Psoas muscle (tissue), 8 donors: ENCODE measurements around the gene PDHX. TPM values are rescaled to one million over a fixed set of nuclear protein-coding genes. Genes with fewer than 3 reads are reported as not detected.
A peak's percentile ranks its signal among the peaks of the same experiment; 100 is the strongest.

Source experiments
- ATAC-seq, 4 donors: fragments of 200-7000 bp; cut with Tn5 transposase; one replicate each; pipeline ENCODE4 v1.9.1; 2020; ENCODE audit warnings: moderate library complexity in 3 of 4, mild to moderate bottlenecking in 2 of 4
- DNase-seq, 2 donors: peaks; one replicate each; pipeline ENCODE4 v3.0.0-alpha.2; 2020
- H3K27ac ChIP-seq: fragments of 200-600 bp; one replicate; pipeline ENCODE4 v1.8.0; 2022
- H3K27me3 ChIP-seq, 3 donors: fragments of 200-600 bp in 1 of 3; one replicate each; pipeline versions ENCODE4 v1.6.1 to v1.8.0; 2013 to 2022; ENCODE audit warnings: low read length in 2 of 3, mild to moderate bottlenecking in 2 of 3, moderate library complexity in 1 of 3; ENCODE audit not compliant: insufficient read depth in 3 of 3
- H3K36me3 ChIP-seq, 2 donors: fragments of 200-600 bp in 1 of 2; one replicate each; pipeline versions ENCODE4 v1.6.1 to v1.8.0; 2013 to 2022; ENCODE audit warnings: low read depth in 1 of 2, mild to moderate bottlenecking in 1 of 2, moderate library complexity in 1 of 2; ENCODE audit not compliant: insufficient read depth in 1 of 2
- H3K4me1 ChIP-seq: fragments of 200-600 bp; one replicate; pipeline ENCODE4 v1.8.0; 2022
- H3K4me3 ChIP-seq: fragments of 200-600 bp; one replicate; pipeline ENCODE4 v1.8.0; 2022; ENCODE audit warnings: mild to moderate bottlenecking
- H3K9me3 ChIP-seq: fragments of 200-600 bp; one replicate; pipeline ENCODE4 v1.8.0; 2022
- CTCF ChIP-seq: fragments of 200-600 bp; IDR thresholded peaks from one replicate; pipeline ENCODE4 v1.8.0; 2022; ENCODE audit warnings: antibody characterized with exemption
- WGBS, 3 donors: extraction: QIAGEN DNeasy Blood & Tissue Kit; methylation state at CpG; one replicate each; pipeline versions ENCODE4 v1.1.6 to v1.1.7; 2013; 5-methylcytosine and 5-hydroxymethylcytosine counted together
- intact Hi-C, 2 donors: fragments of 100-400 bp; cut with DNase I; formaldehyde crosslinking; loops; one replicate each; pipeline versions ENCODE4 v1.11.0 to v1.14.2; 2022
- polyA plus RNA-seq, 3 donors: library from polyadenylated mRNA; stranded (reverse); fragments of 200-250 nt; gene quantifications; one replicate each; pipeline ENCODE4 v1.2.3, GENCODE V29; 2013
- total RNA-seq, 4 donors: library from RNA; stranded (reverse); fragmentation: NEBNext Ultra II Directional in 2 of 4; extraction: Animal tissue kit (Norgen Biotek cat#: 25700) in 2 of 4; gene quantifications; one replicate each; pipeline versions ENCODE4 v1.2.1 to v1.2.4, GENCODE V29; 2021 to 2023
- donor health status: healthy with polysubstance abuse.
- donor health status: DM: no; HTN: no; CAD: no; lungs with moderate emphysema.
- donor health status: Bipolar disorder and iron deficiency.
- donor health status: healthy.
- donor health status: DM: yes; HTN: yes; CAD: no.
- donor health status: DM: no; HTN: no; CAD: no.
- donor health status: DM: no; HTN: no; CAD: no.
- donor health status: DM: yes; HTN: yes; CAD: no.

Gene PDHX
- total and polyA plus RNA-seq, 7 donors = 64.6 to 189 (median 101) TPM

- H3K27ac ChIP-seq = no peak overlapping the region
- H3K9me3 ChIP-seq = peaks cover 14% of the 10 kb centered on the region
- no peaks in the 10 kb centered on the region for H3K27me3 ChIP-seq
- WGBS, 3 donors = 75 to 98% (median 92%) methylated on average over 6 to 10 of the region's 10 CpGs
- DNase-seq (peak in 1 of 2 donors; percentile 51), ATAC-seq (peak in 3 of 4 donors; percentile 42 to 85 (median 79))
- intact Hi-C loops = no loop called here
- H3K4me1 ChIP-seq = peaks cover 7% of the 10 kb centered on the region
- H3K36me3 ChIP-seq = no peaks in the 10 kb centered on the region
- no peak for TF ChIP-seq CTCF
- H3K4me3 ChIP-seq = no peak overlapping the region
Measured at GRCh38 chr11:34898474-34898873, 17.9 kb upstream of the PDHX start.

GRCh38 chr11:34899633-34900016 lies 16.8 kb upstream of the PDHX start:
- ATAC-seq = no peak
- intact Hi-C loops = loop anchor here in 1 of 2 donors (10.0 kb wide), 1 partner anchor 245 kb away; no protein-coding TSS in a partner anchor
- peaks cover 14% of the 10 kb centered on the region for H3K9me3 ChIP-seq

GRCh38 chr11:34904421-34904955 lies 11.9 kb upstream of the PDHX start:
- peaks cover 8% of the 10 kb centered on the region for H3K9me3 ChIP-seq
- intact Hi-C loops = loop anchor here in 1 of 2 donors (10.0 kb wide), 1 partner anchor 250 kb away; no protein-coding TSS in a partner anchor
- H3K4me1 ChIP-seq = peaks cover 52% of the 10 kb centered on the region
- ATAC-seq = no peak
- H3K27ac ChIP-seq = no peak overlapping the region
- no peak for DNase-seq
- H3K27me3 ChIP-seq = no peaks in the 10 kb centered on the region
- no peak for TF ChIP-seq CTCF
- no peaks in the 10 kb centered on the region for H3K36me3 ChIP-seq
- WGBS, 3 donors = 78 to 86% (median 83%) methylated on average over 3 of the region's 3 CpGs
- H3K4me3 ChIP-seq = no peak overlapping the region

More at GRCh38 chr11:34899633-34900016, 16.8 kb upstream of the PDHX start:
- H3K36me3 ChIP-seq = no peaks in the 10 kb centered on the region
- TF ChIP-seq CTCF = no peak
- no peaks in the 10 kb centered on the region for H3K27me3 ChIP-seq
- H3K4me1 ChIP-seq = peaks cover 9% of the 10 kb centered on the region
- DNase-seq = no peak
- H3K4me3 ChIP-seq = no peak overlapping the region
- no peak overlapping the region for H3K27ac ChIP-seq
- 96 to 99% (median 98%) methylated on average over 5 of the region's 5 CpGs for WGBS, 3 donors

GRCh38 chr11:34905666-34906065 lies 10.8 kb upstream of the PDHX start:
- Histone ChIP-seq H3K9me3 (no peaks in the 10 kb centered on the region), H3K27ac (peak overlapping the region; percentile 73), H3K27me3 (no peaks in the 10 kb centered on the region), H3K4me3 (no peak overlapping the region), H3K36me3 (no peaks in the 10 kb centered on the region), H3K4me1 (peaks cover 64% of the 10 kb centered on the region)
- ATAC-seq (peak; percentile 66 to 76 (median 74)), DNase-seq (no peak)
- TF ChIP-seq CTCF = no peak
- intact Hi-C loops = loop anchor here in 1 of 2 donors (10.0 kb wide), 1 partner anchor 251 kb away; no protein-coding TSS in a partner anchor
- 39 to 85% (median 50%) methylated on average over 7 of the region's 7 CpGs for WGBS, 3 donors
